Activated CD4-positive, CD25-positive, alpha-beta regulatory T cell treated with anti-CD3 and anti-CD28 coated beads, Interleukin-2, amount 50 U/mL, for 24 hours (primary cell): ENCODE results near the gene HCFC1R1.
A peak's percentile ranks its signal among the peaks of the same experiment; 100 is the strongest.

ENCODE experiments used
- ATAC-seq, 2 donors: fragments of 150-1000 bp; cut with Tn5 transposase; one replicate each; pipeline ENCODE4 v1.10.0; 2021; ENCODE audit warnings: mild to moderate bottlenecking in 1 of 2, moderate library complexity in 1 of 2

Gene HCFC1R1

DNA sequence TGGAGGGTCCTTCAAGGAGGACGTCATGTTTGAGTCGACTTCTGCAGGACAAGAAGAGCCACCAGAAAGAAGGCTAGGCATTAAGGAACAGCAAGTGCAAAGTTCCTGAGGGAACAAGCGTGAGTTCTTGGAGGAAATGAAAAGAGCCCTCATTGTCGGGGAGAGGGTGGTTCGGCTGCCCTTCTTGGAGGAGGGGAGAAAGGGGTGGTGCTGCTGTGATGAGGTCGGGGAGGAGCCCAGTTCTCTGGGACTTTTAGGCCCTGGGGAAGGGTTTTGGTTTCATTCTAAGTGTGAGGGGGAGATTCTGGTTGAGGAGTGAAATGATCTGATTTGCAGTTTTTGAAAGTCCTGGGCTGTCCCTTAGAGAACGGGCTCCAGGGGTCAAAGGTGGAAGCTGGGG is 8.9 kb upstream of the HCFC1R1 start:
- ATAC-seq, result no peak

DNA sequence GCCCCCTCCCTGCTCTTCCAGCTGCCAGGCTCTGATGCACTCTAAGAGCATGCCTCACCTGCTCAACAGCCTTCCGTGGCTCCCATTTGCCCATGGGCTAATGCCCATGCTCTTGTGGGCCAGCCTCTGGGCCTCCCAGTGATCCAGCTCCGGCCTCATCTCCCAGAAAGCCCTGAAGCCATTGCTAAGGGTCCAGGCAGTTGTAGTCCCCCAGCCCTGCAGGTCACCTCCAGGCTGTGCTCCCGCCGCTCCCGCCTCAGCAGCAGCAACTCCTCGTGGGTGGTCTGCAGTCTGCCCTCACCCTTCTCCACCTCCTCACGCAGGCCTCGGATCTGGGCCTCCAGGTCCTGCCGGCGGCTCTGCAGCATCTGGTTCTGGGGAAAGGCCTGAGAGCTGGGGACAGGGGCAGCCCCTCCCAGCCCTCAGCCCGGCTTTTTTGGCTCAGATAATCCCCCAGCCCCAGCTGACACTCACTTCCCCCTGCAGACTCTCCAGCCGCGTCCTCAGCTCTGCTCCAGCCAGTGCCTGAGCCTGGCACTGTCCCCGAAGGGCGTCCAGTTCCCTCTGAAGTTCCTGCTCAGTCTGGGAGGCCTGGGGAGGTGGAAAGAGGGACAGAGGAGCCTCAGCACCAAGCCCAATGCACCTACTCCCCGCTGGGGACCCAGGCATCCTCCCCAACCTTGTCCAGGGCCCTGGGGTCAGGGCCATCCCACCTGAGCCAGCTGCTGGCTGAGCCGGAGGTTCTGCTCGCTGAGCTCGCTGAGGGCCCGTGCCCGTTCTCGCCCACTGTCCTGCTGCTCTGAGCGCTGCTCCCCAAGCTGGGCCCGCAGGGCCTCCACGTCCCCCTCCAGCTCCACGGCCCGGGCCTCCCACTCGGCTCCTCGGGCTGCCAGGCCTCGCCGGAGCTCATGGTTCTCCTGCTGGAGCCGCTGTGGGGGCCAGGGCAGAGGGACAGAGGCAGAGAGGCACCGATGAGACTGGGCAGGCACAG is 6.8 kb upstream of the HCFC1R1 start:
- ATAC-seq, result no peak

- peak; percentile 40 to 45 for ATAC-seq
Observed at GRCh38 chr16:3029491-3030221, 5.9 kb upstream of the HCFC1R1 start.

- no peak for ATAC-seq
Observed at GRCh38 chr16:3028716-3029319, 5.1 kb upstream of the HCFC1R1 start.

DNA sequence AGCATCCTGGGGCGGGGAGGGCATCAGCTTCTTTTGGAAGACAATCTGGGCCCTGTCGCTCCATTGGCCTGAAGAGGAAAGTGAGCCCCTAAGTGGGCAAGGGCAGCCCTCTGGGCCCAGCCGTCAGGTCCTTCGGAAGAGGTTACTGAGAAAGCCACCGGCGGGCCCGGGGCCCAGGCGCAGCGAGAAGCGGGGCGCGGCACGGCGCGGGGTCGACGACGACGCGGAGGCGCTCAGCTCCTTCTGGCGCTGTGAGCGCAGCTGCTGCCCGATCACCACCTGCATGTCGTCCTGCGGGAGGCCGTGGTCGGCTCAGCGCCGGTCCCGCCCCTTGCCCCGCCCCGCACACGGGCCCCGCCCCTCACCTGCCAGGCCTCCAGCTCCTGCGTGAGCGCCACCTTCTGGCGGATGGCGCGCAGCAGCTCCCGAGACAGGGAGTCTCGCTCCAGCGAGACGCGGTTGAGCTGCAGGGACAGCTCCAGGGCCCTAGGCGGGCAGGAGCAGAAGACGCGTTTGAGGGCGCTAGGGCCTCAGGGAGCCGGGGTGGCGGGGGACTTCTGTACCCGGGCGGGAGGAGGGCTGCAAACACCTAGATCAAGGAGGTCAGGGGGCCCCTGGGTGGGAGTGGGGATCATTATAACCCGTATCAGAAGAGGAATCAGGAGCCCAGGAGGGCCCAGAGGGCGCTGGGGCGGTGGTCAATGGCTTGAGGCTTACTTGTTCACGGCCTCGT is 4.4 kb upstream of the HCFC1R1 start:
- ATAC-seq, result peak; percentile 32 to 33

DNA sequence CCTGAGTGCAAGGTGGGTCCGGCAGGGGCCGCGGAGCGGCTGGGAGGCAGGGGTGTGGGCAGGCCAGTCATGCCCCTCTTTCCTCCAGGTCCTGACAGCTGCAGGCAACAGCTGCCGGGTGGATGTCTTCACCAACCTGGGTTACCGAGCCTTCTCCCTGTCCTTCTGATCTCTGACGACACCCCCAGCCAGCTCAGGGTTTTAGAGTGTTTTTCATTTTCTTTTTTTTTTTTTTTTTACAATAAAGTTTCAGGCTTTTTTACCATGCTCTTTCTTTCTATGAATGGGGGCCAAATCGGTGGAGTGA is 3.7 kb upstream of the HCFC1R1 start:
- no peak for ATAC-seq

GRCh38 chr16:3026609-3027488 is 3.1 kb upstream of the HCFC1R1 start:
- ATAC-seq, result no peak

- ATAC-seq, result no peak
Observed at GRCh38 chr16:3026003-3026378, 2.2 kb upstream of the HCFC1R1 start.

GRCh38 chr16:3025032-3026002 is 1.6 kb upstream of the HCFC1R1 start:
- ATAC-seq, result no peak

DNA sequence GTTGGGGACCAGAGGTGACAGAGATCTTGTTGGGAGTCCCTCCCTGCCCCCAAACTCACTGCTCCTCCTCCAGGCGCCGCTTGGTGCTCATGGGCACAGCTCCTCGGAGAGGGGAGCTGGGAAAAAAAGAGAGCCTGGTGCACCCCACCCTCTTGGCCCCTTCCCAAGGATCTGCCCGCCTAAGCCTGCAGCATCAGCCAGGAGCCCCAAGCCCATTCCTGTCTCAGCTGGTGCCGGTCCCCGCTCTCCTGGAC is 400 bp downstream of the HCFC1R1 start:
- ATAC-seq, result no peak

- no peak for ATAC-seq
Observed at GRCh38 chr16:3022684-3023414, 893 bp downstream of the HCFC1R1 start.

- ATAC-seq, result peak; percentile 41 to 49
Observed at GRCh38 chr16:3022208-3022683, 1.5 kb downstream of the HCFC1R1 start.

- ATAC-seq, result peak; percentile 30 to 40
Observed at GRCh38 chr16:3021449-3022207, 2.1 kb downstream of the HCFC1R1 start.

- ATAC-seq, result no peak
Observed at GRCh38 chr16:3020604-3021448, 2.9 kb downstream of the HCFC1R1 start.

GRCh38 chr16:3020247-3020603 is 3.5 kb downstream of the HCFC1R1 start, which contains the start of gene TNFRSF12A:
TSS of gene TNFRSF12A (plus strand) at chr16:3020368. CDS start at chr16:3020398, 30 bp downstream.
- ATAC-seq, result peak; percentile 3 to 6

DNA sequence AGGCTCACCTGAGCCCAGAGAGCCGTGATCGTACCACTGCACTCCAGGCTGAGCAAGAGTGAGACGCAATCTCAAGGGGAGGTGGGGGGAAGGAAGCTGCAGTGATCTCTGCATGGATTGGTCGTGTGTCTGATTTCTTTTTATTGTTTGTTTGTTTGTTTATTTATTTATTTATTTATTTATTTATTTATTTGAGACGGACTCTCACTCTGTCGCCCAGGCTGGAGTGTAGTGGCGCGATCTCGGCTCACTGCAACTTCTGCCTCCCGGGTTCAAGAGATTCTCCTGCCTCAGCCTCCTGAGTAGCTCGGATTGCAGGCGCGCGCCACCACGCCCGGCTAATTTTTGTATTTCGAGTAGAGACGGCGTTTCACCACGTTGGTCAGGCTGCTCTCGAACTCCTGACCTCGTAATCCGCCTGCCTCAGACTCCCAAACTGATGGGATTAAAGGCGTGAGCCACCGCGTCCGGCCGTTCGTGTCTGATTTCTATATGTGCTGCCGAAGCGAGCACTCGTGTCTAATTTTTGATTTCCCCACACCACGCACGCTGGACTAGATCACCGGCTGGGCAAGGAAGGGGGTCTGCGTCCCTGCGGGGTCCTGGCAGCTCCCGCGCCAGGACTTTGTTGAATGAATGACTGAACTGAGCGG is 4.0 kb downstream of the HCFC1R1 start:
- no peak for ATAC-seq

DNA sequence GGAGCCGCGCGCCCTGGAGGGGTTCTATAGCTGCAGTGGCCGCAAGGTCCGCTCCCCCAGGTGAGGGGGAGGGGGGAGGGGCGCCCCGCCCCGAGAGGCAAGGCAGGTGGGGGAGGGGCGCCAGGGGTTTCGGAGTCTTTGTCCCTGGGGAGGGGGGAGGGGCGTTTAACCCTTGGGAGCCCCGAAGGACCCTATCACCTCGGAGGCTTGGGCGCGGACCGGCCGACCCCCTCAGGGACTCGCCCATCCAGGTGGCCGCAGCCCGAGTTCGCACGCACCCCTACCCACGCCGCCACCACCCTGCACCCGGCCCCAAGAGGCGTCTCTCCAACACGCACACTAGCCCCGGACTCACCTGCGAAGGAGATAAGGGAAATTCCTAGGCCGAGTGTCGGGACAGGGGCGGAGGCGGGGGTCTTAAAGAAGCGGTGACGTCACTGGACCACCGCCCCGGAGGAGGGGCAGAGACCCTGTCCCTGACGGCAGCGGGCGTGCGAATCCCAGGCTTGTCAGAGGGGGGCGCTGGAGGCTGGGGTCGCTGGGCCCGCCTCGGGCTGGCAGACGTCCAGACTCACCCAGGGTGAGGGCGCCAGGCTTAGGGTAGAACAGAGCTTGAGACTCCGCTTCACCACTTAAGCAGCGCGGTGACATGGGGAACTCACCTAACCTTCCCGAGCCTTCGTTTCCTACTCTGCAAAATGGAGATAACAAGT is 5.8 kb downstream of the HCFC1R1 start, which contains the start of gene CLDN6:
Gene CLDN6, minus strand, starts transcription at position 390 of the 713 bp plus-strand sequence. CDS start 2,162 bp downstream, outside the sequence.
- ATAC-seq, result no peak
